ENCODE data around the gene APOL4.

GRCh38 chr22:36141481-36141880 is 60.1 kb downstream of the APOL4 start:
- no peak for TF ChIP-seq POLR2A (IDR thresholded peaks at IDR 0.05)
- TF ChIP-seq CTCF (IDR thresholded peaks at IDR 0.05): no peak
- no peak for TF ChIP-seq POLR2AphosphoS5 (IDR thresholded peaks at IDR 0.05)

Data from sigmoid colon (tissue), 4 donors.